ENCODE results near the gene GINS1.
"Not testable (repeated sequence)": the region's sequence is repeated elsewhere in the genome, so short reads cannot be mapped to it uniquely, and the experiment has no call there.

Gene GINS1

GRCh38 chr20:25457886-25458680, 50.6 kb downstream of the GINS1 start:
- DNase-seq: no peak

- DNase-seq: no peak
These were observed 51.8 kb downstream of the GINS1 start for GRCh38 chr20:25459111-25459830.

- DNase-seq: no peak
These were observed 52.6 kb downstream of the GINS1 start for GRCh38 chr20:25459916-25460535.

DNA sequence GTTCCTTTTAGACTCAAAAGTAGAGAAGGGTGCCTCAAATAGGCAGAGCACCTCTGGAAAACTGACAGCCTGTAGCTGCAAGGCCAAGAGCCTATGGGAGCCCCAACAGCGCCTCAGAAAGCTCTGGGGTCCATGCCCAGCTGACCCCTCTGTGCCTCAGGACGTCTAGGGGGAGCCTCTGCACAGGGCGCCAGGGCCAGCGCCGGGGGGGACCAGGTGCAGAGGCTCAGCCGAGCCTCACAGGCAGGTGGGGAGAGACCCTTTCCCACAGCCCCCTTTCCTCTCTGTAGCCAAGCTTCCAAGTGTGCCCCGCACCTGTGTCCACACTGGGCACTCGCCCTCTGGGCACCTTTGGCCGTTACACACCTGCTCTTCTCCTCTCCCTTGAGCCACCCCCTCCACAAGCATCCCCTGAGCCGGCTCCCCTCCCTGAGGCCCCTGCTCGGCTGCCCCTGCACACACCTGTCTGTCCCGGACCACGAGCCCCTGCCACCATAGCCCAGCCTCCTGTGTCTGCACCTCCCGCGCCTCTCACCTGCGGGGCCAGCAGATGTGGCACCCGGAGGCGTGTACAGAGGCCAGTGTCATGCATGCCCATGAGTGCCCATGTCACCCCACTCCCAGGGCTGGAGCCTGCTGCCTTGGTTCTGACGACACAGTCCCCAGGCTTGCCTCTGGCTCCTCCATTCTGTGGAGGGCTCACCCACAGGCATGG, 53.2 kb downstream of the GINS1 start:
- no peak for DNase-seq

DNA sequence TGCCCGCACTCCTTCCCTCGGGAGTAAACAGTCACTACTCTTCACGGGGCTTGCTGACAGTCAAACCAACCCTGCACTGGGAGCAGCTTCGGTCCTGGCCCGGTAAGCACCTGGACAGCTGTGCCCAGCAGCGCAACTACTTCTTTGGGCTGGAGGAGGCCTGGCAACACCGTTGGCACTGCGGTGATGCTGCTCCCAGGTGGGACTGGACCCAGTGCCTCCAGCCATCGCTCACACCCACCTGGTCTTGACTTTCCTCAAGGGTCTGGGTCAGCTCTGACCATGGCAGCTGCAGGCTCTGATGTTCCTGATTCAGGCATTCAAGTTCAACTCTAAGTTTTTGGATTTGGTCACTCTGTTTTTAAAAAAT, 53.8 kb downstream of the GINS1 start:
- no peak for DNase-seq

DNA sequence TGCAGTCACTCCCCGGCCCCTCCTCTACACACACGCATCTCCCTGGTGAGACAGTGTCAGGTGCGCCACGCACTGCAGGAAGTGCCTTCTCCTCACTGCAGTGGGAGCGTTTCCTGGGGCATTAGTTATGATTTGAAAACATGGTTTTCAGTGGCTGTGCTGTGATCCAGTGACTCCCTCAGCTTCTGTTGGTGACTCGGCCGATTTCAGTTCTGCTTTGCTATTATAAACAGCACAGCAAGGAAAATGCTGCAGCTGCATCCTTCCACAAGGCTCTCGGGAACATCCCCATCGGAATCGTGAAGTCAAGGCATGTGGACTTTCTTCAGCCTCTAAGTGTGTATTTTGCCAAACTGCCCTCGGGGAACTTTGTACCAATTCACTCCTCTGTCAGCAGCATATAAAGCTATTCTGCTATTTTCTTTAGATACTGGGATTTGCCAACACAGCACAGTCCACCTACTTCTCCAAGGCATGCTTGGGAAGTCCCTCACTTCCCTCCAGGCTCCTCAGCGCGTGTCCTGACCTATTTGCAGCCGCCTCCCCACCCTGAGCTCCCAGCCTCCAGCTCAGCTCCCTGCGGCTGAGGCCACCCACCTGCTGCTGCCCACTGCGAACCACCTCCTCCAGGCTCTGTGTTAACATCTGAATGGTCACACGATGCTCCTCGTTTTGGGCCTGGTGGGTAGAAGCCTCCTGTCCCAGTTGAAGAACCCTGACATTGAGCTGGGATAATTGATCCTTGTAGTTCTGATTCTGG, 54.5 kb downstream of the GINS1 start:
- no peak for DNase-seq

- no peak for DNase-seq
These were observed 57.2 kb downstream of the GINS1 start for GRCh38 chr20:25464501-25465242.

- no peak for DNase-seq
These were observed 58.0 kb downstream of the GINS1 start for GRCh38 chr20:25465243-25466135.

DNA sequence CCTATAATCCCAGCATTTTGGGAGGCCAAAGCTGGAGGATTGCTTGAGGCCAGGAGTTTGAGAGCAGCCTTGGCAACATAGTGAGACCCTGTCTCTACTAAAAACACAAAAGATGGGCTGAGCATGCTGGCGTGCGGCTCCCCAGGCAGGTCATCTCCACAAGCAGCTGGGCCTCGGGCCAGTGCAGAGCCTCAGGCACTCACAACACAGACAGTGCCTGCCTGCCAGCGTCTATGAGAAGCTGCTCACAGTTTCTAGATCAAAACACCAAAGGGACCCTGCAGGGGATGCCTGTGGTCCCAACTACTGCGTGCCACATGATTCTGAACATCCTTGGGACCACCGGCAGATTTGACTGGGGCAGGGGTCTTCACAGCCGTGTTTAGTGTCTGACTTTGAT, 59.4 kb downstream of the GINS1 start:
- no peak for DNase-seq

DNA sequence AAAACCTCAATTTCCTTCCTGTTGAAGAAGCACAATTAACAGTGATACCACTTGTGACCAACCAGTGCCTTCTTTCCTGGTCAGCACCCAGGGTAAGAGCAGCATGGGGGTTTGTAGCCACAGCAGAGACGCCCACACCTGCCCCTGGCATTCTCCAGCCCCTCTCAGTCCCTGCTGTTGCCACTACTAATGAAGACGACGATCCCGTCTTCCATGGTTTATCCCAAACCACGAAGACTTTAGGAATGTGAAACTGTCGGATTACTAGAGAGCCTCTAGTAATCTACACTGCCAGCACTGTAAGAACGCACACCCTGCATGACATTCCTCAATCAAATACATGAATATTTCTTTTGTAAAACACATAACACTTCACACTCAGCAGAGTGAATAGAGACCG, 60.0 kb downstream of the GINS1 start:
- no peak for DNase-seq

GRCh38 chr20:25468126-25469075, 60.9 kb downstream of the GINS1 start:
- DNase-seq: no peak

GRCh38 chr20:25469558-25469957, 62.1 kb downstream of the GINS1 start:
- no peak for DNase-seq

- DNase-seq: no peak
These were observed 62.6 kb downstream of the GINS1 start for GRCh38 chr20:25470045-25470444.

- DNase-seq: no peak
These were observed 63.5 kb downstream of the GINS1 start for GRCh38 chr20:25471020-25471419.

DNA sequence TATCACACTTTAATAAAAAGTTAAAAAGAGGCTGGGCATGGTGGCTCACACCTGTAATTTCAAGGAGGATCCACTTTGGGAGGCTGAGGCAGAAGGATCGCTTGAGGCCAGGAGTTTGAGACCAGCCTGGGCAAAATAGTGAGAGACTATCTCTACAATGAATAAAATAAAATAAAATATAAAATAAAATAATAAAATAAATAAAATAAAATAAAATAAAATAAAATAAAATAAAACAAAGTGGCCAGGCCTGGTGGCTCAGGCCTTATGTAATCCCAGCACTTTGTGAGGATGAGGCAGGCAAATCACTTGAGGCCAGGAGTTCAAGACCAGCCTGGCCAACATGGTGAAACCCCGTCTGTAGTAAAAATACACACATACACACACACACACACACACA, 65.8 kb downstream of the GINS1 start:
- DNase-seq: not testable (repeated sequence)

- DNase-seq: no peak
These were observed 68.9 kb downstream of the GINS1 start for GRCh38 chr20:25476106-25477013.

DNA sequence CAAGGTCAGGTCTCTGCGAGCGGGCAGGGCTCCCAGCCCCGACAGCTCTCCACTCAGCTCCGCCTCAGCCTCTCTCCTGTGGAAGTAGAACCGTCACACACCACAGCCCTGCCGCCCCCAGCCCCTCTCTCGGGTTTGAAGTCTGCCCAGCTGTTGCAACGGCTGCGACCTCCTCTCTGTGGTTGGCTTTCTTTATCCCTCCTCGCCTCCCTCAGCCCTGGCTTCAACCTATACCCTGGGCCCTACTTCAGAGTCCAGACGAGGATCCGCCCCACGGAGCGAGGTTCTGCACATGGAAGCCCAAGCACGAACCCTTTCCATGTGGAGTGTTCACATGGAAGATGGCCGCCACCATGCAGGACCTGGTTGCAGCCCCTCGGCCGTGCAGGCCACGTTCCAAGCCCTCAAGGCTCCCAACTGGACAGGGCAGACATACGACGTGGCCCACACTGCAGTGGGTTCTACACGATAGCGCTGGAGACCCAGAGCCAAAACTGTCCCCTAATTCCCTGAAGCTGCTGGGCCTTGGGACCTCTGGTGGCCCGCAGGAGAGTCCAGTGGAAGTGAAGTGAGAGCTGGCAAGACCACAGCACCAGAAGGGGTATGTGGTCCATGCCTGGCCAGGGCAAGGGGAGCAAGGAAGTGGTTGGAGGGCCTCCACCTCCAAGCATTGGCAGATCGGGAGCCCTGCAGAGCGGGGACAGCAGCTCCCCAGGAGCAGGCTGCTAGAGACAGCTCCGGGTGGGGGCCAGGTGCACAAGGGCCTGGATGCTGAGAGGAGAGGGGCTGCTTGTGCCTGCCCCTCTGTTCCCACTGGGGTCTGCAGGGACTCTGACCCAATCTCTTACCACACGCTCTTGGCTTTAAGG, 69.8 kb downstream of the GINS1 start:
- DNase-seq: no peak
